Gastrocnemius medialis (tissue), 4 donors: ENCODE measurements around the gene KIF13A. TPM values are rescaled to one million over a fixed set of nuclear protein-coding genes. Genes with fewer than 3 reads are reported as not detected.

Experiments
- ATAC-seq, 2 donors: fragments of 150-250 bp; one replicate each; pipeline ENCODE4 v1.9.1; 2016
- DNase-seq, 2 donors: peaks; one replicate each; pipeline ENCODE4 v3.0.0-alpha.2; 2019
- H3K27ac ChIP-seq, 4 donors: fragments of 200-600 bp; sonication (generic); 1 replicate in 1 of 4; 2 replicates in 3 of 4; pipeline ENCODE4 v1.5.1; 2016 to 2018; ENCODE audit warnings: mild to moderate bottlenecking in 2 of 4, moderate library complexity in 1 of 4
- H3K27me3 ChIP-seq, 3 donors: fragments of 200-600 bp; sonication (generic) in 2 of 3; 1 replicate in 1 of 3; 2 replicates in 2 of 3; pipeline versions ENCODE4 v1.5.1 to v1.6.0; 2016 to 2019; ENCODE audit warnings: mild to moderate bottlenecking in 1 of 3, moderate library complexity in 1 of 3
- H3K36me3 ChIP-seq, 2 donors: fragments of 200-600 bp; sonication (generic) in 1 of 2; one replicate each; pipeline ENCODE4 v1.5.1; 2017 to 2018
- H3K4me1 ChIP-seq, 2 donors: fragments of 200-600 bp; sonication (generic) in 1 of 2; one replicate each; pipeline ENCODE4 v1.5.1; 2016 to 2017; ENCODE audit warnings: mild to moderate bottlenecking in 2 of 2
- H3K4me3 ChIP-seq, 4 donors: fragments of 200-600 bp; sonication (generic) in 3 of 4; 1 replicate in 1 of 4; 2 replicates in 3 of 4; pipeline ENCODE4 v1.5.1; 2016 to 2019; ENCODE audit warnings: mild to moderate bottlenecking in 2 of 4
- H3K9me3 ChIP-seq, 3 donors: fragments of 200-600 bp; sonication (generic) in 2 of 3; 1 replicate in 1 of 3; 2 replicates in 2 of 3; pipeline ENCODE4 v1.5.1; 2016 to 2019
- POLR2A ChIP-seq, 2 donors: fragments of 450-650 bp; IDR thresholded peaks; one replicate each; pipeline ENCODE4 v1.6.1; 2017; ENCODE audit warnings: antibody characterized with exemption in 2 of 2, mild to moderate bottlenecking in 2 of 2, moderate library complexity in 2 of 2
- in situ Hi-C, 4 donors: fragments of 200-750 bp; cut with MboI; loops; one replicate each; pipeline versions ENCODE4 v1.15.0 to v1.8.0; 2017; ENCODE audit warnings: low sequenced_read_pairs in 4 of 4
- intact Hi-C: fragments of 100-400 bp; cut with DNase I; formaldehyde crosslinking; loops from one replicate; pipeline ENCODE4 v1.15.1; 2023; ENCODE audit warnings: low total_unique reads
- total RNA-seq, 4 donors: library from RNA; depleted of rRNA; stranded (reverse); fragments of >200 nt; gene quantifications; one replicate each; pipeline versions ENCODE4 v1.1.0 to v1.2.3, GENCODE V29; 2016
- TF ChIP-seq, protein P1 (sequence below), 5 experiments: fragments of 450-650 bp in 3 of 5; fragments of 200-600 bp in 2 of 5; sonication (generic) in 2 of 5; IDR thresholded peaks in 4 of 5; conservative IDR thresholded peaks in 1 of 5; 1 replicate in 4 of 5; 2 replicates in 1 of 5; pipeline ENCODE4 v1.5.1; 2016 to 2019; ENCODE audit warnings: antibody characterized with exemption in 5 of 5, mild to moderate bottlenecking in 3 of 5, moderate library complexity in 3 of 5

KIF13A gene
- total RNA-seq, 4 donors from 2014 or later, result 47.4 to 72.9 (median 63.8) TPM

DNA sequence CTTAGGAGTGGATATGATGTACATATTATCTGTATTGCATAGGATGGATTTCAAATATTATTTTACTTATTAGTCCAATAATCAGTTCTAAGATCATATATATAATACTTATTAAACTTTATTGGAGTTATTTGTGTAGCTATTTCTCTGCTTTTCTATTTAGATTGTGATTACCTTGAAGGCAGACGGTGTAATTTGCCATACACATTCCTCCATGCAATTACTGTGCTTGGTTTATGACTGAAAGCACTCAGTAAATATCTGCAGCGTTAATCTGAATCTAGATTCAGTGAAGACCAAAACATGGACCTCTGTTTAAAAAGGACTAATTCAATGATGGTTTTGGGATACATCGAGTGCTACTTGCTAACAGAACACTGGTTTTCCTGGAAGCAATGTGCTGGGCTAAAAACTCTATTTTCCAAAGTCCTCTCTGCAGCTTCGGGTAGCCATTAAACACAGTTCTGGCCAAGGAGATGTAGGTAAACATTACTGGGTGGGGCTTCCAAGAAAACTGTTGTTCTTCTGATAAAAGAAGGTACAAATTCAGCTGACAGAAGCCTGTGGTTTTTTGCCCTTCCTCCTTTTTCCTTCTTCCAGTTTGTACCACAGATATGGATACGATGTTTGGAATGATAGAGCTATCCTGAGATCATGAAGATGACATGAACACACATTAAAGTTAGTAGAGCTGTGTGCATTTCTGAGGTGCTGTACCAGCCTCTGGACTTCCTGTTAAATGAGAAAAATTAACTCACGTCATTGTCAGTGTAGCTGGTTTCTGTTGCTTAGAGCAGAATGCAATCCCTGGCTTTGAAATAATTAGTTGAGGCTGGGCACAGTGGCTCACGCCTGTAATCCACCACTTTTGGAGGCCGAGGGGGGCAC, 144.3 kb downstream of the KIF13A start:
- ATAC-seq (no peak), DNase-seq (no peak)
- Histone ChIP-seq H3K9me3 (no peaks in the 10 kb centered on the region), H3K27ac (no peak overlapping the region), H3K36me3 (peaks cover 0 to 5% of the 10 kb centered on the region in 2 donors), H3K27me3 (no peaks in the 10 kb centered on the region), H3K4me1 (no peaks in the 10 kb centered on the region), H3K4me3 (no peak overlapping the region)
- no peak for TF ChIP-seq POLR2A (IDR thresholded peaks at IDR 0.05)
- TF ChIP-seq, protein P1, sequence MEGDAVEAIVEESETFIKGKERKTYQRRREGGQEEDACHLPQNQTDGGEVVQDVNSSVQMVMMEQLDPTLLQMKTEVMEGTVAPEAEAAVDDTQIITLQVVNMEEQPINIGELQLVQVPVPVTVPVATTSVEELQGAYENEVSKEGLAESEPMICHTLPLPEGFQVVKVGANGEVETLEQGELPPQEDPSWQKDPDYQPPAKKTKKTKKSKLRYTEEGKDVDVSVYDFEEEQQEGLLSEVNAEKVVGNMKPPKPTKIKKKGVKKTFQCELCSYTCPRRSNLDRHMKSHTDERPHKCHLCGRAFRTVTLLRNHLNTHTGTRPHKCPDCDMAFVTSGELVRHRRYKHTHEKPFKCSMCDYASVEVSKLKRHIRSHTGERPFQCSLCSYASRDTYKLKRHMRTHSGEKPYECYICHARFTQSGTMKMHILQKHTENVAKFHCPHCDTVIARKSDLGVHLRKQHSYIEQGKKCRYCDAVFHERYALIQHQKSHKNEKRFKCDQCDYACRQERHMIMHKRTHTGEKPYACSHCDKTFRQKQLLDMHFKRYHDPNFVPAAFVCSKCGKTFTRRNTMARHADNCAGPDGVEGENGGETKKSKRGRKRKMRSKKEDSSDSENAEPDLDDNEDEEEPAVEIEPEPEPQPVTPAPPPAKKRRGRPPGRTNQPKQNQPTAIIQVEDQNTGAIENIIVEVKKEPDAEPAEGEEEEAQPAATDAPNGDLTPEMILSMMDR (IDR thresholded peaks at IDR 0.05 in 4 of 5, conservative IDR thresholded peaks at IDR 0.05 in 1 of 5), result no peak
- intact Hi-C loops, result no loop called here
- in situ Hi-C loops, result loop anchor here in 1 of 4 donors (25.0 kb wide), 1 partner anchor 269 kb away; the partner anchor contains the start of gene NHLRC1

DNA sequence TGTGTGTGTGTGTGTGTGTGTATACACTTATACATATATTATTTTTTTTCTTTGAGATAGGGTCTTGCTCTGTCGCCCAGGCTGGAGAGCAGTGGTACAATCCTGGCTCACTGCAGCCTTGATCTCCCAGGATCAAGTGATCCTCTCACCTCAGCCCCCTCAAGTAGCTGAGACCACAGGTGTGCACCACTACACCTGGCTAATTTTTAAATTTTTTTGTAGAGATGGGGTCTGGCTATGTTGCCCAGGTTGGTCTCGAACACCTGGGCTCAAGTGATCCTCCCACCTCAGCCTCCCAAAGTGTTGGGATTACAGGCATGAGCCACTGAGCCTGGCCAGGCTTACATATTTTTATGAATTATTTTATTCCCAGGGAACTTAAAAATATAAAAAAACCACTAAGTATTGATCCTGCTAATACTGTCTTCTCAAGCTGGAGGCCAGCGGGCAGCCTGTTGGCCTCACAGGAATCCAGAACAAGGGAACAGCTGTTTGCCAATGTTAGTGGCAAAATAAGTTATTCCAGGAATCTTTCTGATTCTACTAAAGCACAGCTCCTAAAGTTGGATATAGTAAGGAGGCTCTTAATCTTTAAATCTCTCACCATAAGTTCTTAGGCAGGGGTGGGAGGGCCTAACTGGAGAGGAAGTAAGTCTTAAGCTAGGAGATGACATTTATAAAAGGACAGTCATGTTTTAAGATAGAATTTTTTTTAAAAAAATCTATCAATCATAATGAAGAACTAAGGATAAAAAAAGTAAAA, 145.2 kb downstream of the KIF13A start:
- Histone ChIP-seq H3K36me3 (peaks cover 0 to 2% of the 10 kb centered on the region in 2 donors), H3K27me3 (no peaks in the 10 kb centered on the region), H3K4me1 (no peaks in the 10 kb centered on the region), H3K27ac (no peak overlapping the region), H3K4me3 (no peak overlapping the region), H3K9me3 (no peaks in the 10 kb centered on the region)
- DNase-seq, result no peak
- ATAC-seq, result no peak
- no peak for TF ChIP-seq POLR2A (IDR thresholded peaks at IDR 0.05)
- TF ChIP-seq, protein P1 (IDR thresholded peaks at IDR 0.05 in 4 of 5, conservative IDR thresholded peaks at IDR 0.05 in 1 of 5), result no peak
- intact Hi-C loops, result no loop called here
- in situ Hi-C loops, result loop anchor here in 1 of 4 donors (25.0 kb wide), 1 partner anchor 270 kb away; the partner anchor contains the start of gene NHLRC1

GRCh38 chr6:17839513-17840223, 147.8 kb downstream of the KIF13A start:
- Histone ChIP-seq H3K36me3 (peaks cover 0 to 17% of the 10 kb centered on the region in 2 donors), H3K27ac (no peak overlapping the region), H3K4me3 (no peak overlapping the region), H3K27me3 (no peaks in the 10 kb centered on the region), H3K9me3 (no peaks in the 10 kb centered on the region), H3K4me1 (no peaks in the 10 kb centered on the region)
- ATAC-seq (no peak), DNase-seq (no peak)
- intact Hi-C loops (no loop called here), in situ Hi-C loops (loop anchor here in 3 of 4 donors (10.0 to 25.0 kb wide), 2 partner anchors 273 to 285 kb away; partner anchors contain the start of gene NHLRC1 (in 3 of the 3))
- TF ChIP-seq POLR2A (IDR thresholded peaks at IDR 0.05), result no peak
- TF ChIP-seq, protein P1 (IDR thresholded peaks at IDR 0.05 in 4 of 5, conservative IDR thresholded peaks at IDR 0.05 in 1 of 5), result no peak

GRCh38 chr6:17836293-17836692, 151.1 kb downstream of the KIF13A start:
- peaks cover 0 to 17% of the 10 kb centered on the region in 2 donors for H3K36me3 ChIP-seq
- no peaks in the 10 kb centered on the region for H3K4me1 ChIP-seq
- no peak for DNase-seq
- no peaks in the 10 kb centered on the region for H3K9me3 ChIP-seq
- no peak for ATAC-seq
- intact Hi-C loops (no loop called here), in situ Hi-C loops (loop anchor here in 3 of 4 donors (10.0 to 25.0 kb wide), 2 partner anchors 276 to 289 kb away; partner anchors contain the start of gene NHLRC1 (in 3 of the 3))
- no peaks in the 10 kb centered on the region for H3K27me3 ChIP-seq
- TF ChIP-seq, protein P1 (IDR thresholded peaks at IDR 0.05 in 4 of 5, conservative IDR thresholded peaks at IDR 0.05 in 1 of 5), result no peak
- TF ChIP-seq POLR2A (IDR thresholded peaks at IDR 0.05), result no peak
- H3K27ac ChIP-seq, result no peak overlapping the region
- no peak overlapping the region for H3K4me3 ChIP-seq
